SK-N-SH (cell line): Measurements from ENCODE around the gene MEPCE. TPM values are rescaled to one million over a fixed set of nuclear protein-coding genes. Genes with fewer than 3 reads are reported as not detected.

Source experiments
- CTCF ChIA-PET: fragments of 300-600, 350-600 bp; formaldehyde crosslinking; extraction: SDS; loops from one replicate; lab custom pipeline; 2021; lab: Yijun Ruan, JAX
- POLR2A ChIA-PET: fragments of 350-600 bp; sonication (Branson Sonifier 250); formaldehyde crosslinking; extraction: SDS; loops from one replicate; lab custom pipeline; 2020; ENCODE audit warnings: antibody characterized with exemption, inconsistent platforms; lab: Yijun Ruan, JAX
- DNase-seq: peaks from one replicate; pipeline ENCODE4 v3.0.0; 2012
- H2AFZ ChIP-seq: fragments of 200-600 bp; sonication (generic); 2 replicates; pipeline ENCODE4 v1.8.1; 2016; ENCODE audit warnings: antibody characterized with exemption, mild to moderate bottlenecking, low read depth
- H3F3A ChIP-seq: fragments of 200-600 bp; sonication (generic); replicated peaks from 2 replicates; pipeline ENCODE3; 2016; ENCODE audit warnings: antibody characterized with exemption, mild to moderate bottlenecking; ENCODE audit not compliant: insufficient read depth
- H3K27ac ChIP-seq, 2 experiments: fragments of 200-500 bp in 1 of 2; fragments of 200-600 bp in 1 of 2; sonication (Bioruptor generic) in 1 of 2; sonication (generic), shearing (Covaris generic) in 1 of 2; 2 replicates each; pipeline versions ENCODE4 v1.5.1 to v1.6.1; 2014 to 2016; ENCODE audit warnings: low read depth in 2 of 2, inconsistent platforms in 1 of 2, low read length in 1 of 2, mild to moderate bottlenecking in 1 of 2, mixed read lengths in 1 of 2
- H3K27me3 ChIP-seq: fragments of 200-600 bp; sonication (generic), shearing (Covaris generic); 2 replicates; pipeline ENCODE4 v1.6.1; 2016; ENCODE audit warnings: mixed run types; ENCODE audit not compliant: insufficient read depth
- H3K36me3 ChIP-seq, 2 experiments: fragments of 200-500 bp in 1 of 2; fragments of 200-600 bp in 1 of 2; sonication (Bioruptor generic) in 1 of 2; sonication (generic) in 1 of 2; replicated peaks in 1 of 2; 2 replicates each; pipeline versions ENCODE3 to v1.5.1; 2014 to 2016; ENCODE audit warnings: low read length in 1 of 2, mild to moderate bottlenecking in 1 of 2; ENCODE audit not compliant: insufficient read depth in 2 of 2, control insufficient read depth in 1 of 2
- H3K4me1 ChIP-seq, 2 experiments: fragments of 200-500 bp in 1 of 2; fragments of 200-600 bp in 1 of 2; sonication (Bioruptor generic) in 1 of 2; sonication (generic), shearing (Covaris generic) in 1 of 2; 2 replicates each; pipeline versions ENCODE4 v1.5.1 to v1.6.1; 2014 to 2016; ENCODE audit warnings: low read depth in 1 of 2, low read length in 1 of 2, mixed run types in 1 of 2; ENCODE audit not compliant: insufficient read depth in 2 of 2, control insufficient read depth in 1 of 2
- H3K4me2 ChIP-seq: fragments of 200-600 bp; sonication (generic), shearing (Covaris generic); 2 replicates; pipeline ENCODE4 v1.6.1; 2017; ENCODE audit warnings: mixed run types
- H3K4me3 ChIP-seq, 2 experiments: fragments of 200-500 bp in 1 of 2; fragments of 200-600 bp in 1 of 2; sonication (Bioruptor generic) in 1 of 2; sonication (generic), shearing (Covaris generic) in 1 of 2; 2 replicates each; pipeline versions ENCODE4 v1.5.1 to v1.8.1; 2014 to 2016; ENCODE audit warnings: low read depth in 2 of 2, inconsistent platforms in 1 of 2, low read length in 1 of 2, mild to moderate bottlenecking in 1 of 2, mixed read lengths in 1 of 2, moderate library complexity in 1 of 2
- H3K79me2 ChIP-seq: fragments of 200-600 bp; sonication (generic); 2 replicates; pipeline ENCODE4 v1.8.1; 2017; ENCODE audit warnings: mild to moderate bottlenecking; ENCODE audit not compliant: insufficient read depth
- H3K9ac ChIP-seq: fragments of 200-600 bp; sonication (generic); 2 replicates; pipeline ENCODE4 v1.6.1; 2017; ENCODE audit warnings: mixed run types
- H3K9me2 ChIP-seq: fragments of 200-600 bp; sonication (generic); 2 replicates; pipeline ENCODE4 v1.6.1; 2017; ENCODE audit warnings: mixed run types
- H3K9me3 ChIP-seq: fragments of 200-600 bp; sonication (generic); 2 replicates; pipeline ENCODE4 v1.6.1; 2017; ENCODE audit warnings: mixed run types, mild to moderate bottlenecking, moderate library complexity
- H4K20me1 ChIP-seq: fragments of 200-600 bp; sonication (generic); 2 replicates; pipeline ENCODE4 v1.6.1; 2017; ENCODE audit warnings: mild to moderate bottlenecking, mixed run types; ENCODE audit not compliant: insufficient read depth
- CHD2 ChIP-seq: fragments of 150-350 bp; IDR thresholded peaks from 2 replicates; pipeline ENCODE4 v1.6.1; 2018; ENCODE audit warnings: low read length; ENCODE audit not compliant: partially characterized antibody
- FOXM1 ChIP-seq: IDR thresholded peaks from 2 replicates; pipeline ENCODE4 v1.4.0; 2012; ENCODE audit warnings: low read depth, mild to moderate bottlenecking
- GATA2 ChIP-seq: sonication (generic); formaldehyde crosslinking; IDR thresholded peaks from 2 replicates; pipeline ENCODE4 v1.5.0; 2020; ENCODE audit warnings: mild to moderate bottlenecking, missing genetic modification reagents
- IRF3 ChIP-seq: fragments of 150-350 bp; IDR thresholded peaks from 2 replicates; pipeline ENCODE4 v1.6.1; 2016; ENCODE audit warnings: mild to moderate bottlenecking, low read depth, low read length
- MEF2A ChIP-seq: IDR thresholded peaks from 2 replicates; pipeline ENCODE4 v1.4.0; 2012; ENCODE audit warnings: low read depth, borderline replicate concordance
- PBX3 ChIP-seq: IDR thresholded peaks from 2 replicates; pipeline ENCODE4; 2012
- REST ChIP-seq: IDR thresholded peaks from 2 replicates; pipeline ENCODE4 v1.6.1; 2012; ENCODE audit warnings: mild to moderate bottlenecking, low read depth, low read length, moderate library complexity
- SIN3A ChIP-seq: IDR thresholded peaks from 2 replicates; pipeline ENCODE4 v1.6.1; 2012; ENCODE audit warnings: low read depth, mild to moderate bottlenecking, low read length, moderate library complexity, borderline replicate concordance
- TEAD4 ChIP-seq: IDR thresholded peaks from 2 replicates; pipeline ENCODE4 v1.4.0; 2012; ENCODE audit warnings: mild to moderate bottlenecking, borderline replicate concordance; ENCODE audit not compliant: insufficient read depth
- USF2 ChIP-seq: fragments of 150-350 bp; IDR thresholded peaks from 2 replicates; pipeline ENCODE4 v1.6.1; 2017; ENCODE audit warnings: antibody characterized with exemption, low read length, low read depth, borderline replicate concordance
- ZBTB33 ChIP-seq: IDR thresholded peaks from 2 replicates; pipeline ENCODE4 v1.4.0; 2012; ENCODE audit warnings: low read depth, borderline replicate concordance
- WGBS: methylation state at CpG from one replicate; pipeline ENCODE4 v1.1.6; 2017; ENCODE audit warnings: low lambda C conversion rate; 5-methylcytosine and 5-hydroxymethylcytosine counted together
- polyA plus RNA-seq, 3 experiments: library from polyadenylated mRNA; depleted of rRNA; stranded (reverse); fragments of >200 nt; gene quantifications; 2 replicates each; pipeline ENCODE4 v1.2.3, GENCODE V29; 2012

The MEPCE gene
- polyA plus RNA-seq, 1 of the 3 experiments (the other 2 are of a cell fraction) = 20.2 TPM

- no peak for DNase-seq
- Histone ChIP-seq H3K4me3 (no peak overlapping the region), H4K20me1 (no peaks in the 10 kb centered on the region), H3F3A (no peaks in the 10 kb centered on the region), H3K79me2 (no peaks in the 10 kb centered on the region), H3K9me3 (no peaks in the 10 kb centered on the region), H3K27ac (no peak overlapping the region), H3K4me1 (no peaks in the 10 kb centered on the region), H2AFZ (no peak overlapping the region), H3K27me3 (no peaks in the 10 kb centered on the region), H3K4me2 (no peak overlapping the region), H3K9ac (no peak overlapping the region), H3K36me3 (no peaks in the 10 kb centered on the region), H3K9me2 (no peaks in the 10 kb centered on the region)
- 63% methylated on average over 1 of the region's 1 CpG for WGBS
- ChIA-PET POLR2A (no interaction called here), CTCF (no interaction called here)
- TF ChIP-seq PBX3 (no peak), USF2 (no peak), IRF3 (no peak), REST (no peak), FOXM1 (no peak), MEF2A (no peak), ZBTB33 (no peak), CHD2 (no peak), SIN3A (no peak), GATA2 (CRISPR knock-in tag) (no peak), TEAD4 (no peak)
Measured at GRCh38 chr7:100413889-100414288, 15.7 kb upstream of the MEPCE start.
